ENCODE measurements around the gene HMGN4. TPM values are rescaled to one million over a fixed set of nuclear protein-coding genes. Genes with fewer than 3 reads are reported as not detected.

Gene HMGN4
- total and polyA plus RNA-seq, 5 donors from 2014 or later: 59.5 to 214 (median 183) TPM

GRCh38 chr6:26553264-26553634 lies 15.1 kb downstream of the HMGN4 start:
- Mint-ChIP-seq H3K27me3 (peaks cover 28% of the 10 kb centered on the region), H3K4me3 (no peak overlapping the region), H3K4me1 (peaks cover 3 to 27% (median 19%) of the 10 kb centered on the region in 4 donors), H3K36me3 (no peaks in the 10 kb centered on the region), H3K27ac (no peak overlapping the region), H3K9me3 (peaks cover 0 to 4% (median 0%) of the 10 kb centered on the region in 7 donors)
- Histone ChIP-seq H3K9me3 (ENCODE audit: control insufficient read depth in 2 of 2, low read length in 2 of 2) (no peaks in the 10 kb centered on the region), H3K27me3 (ENCODE audit: control insufficient read depth, insufficient read depth, low read length) (no peaks in the 10 kb centered on the region), H3K4me3 (ENCODE audit: low read depth, low read length) (peak overlapping the region; percentile 96), H3K36me3 (ENCODE audit: control insufficient read depth, insufficient read depth, low read length) (no peaks in the 10 kb centered on the region), H3K4me1 (ENCODE audit: control insufficient read depth, insufficient read depth, low read length, poor library complexity, severe bottlenecking) (peaks cover 20% of the 10 kb centered on the region), H3K27ac (ENCODE audit: insufficient read depth, low read length, poor library complexity, severe bottlenecking) (no peak overlapping the region)
- peak; percentile 55 to 82 (median 80) for DNase-seq
- peak; percentile 52 to 57 for ATAC-seq (ENCODE audit: low read depth in 2 of 2)

GRCh38 chr6:26553635-26554446 lies 15.7 kb downstream of the HMGN4 start:
- peak; percentile 67 to 85 (median 84) for DNase-seq
- Mint-ChIP-seq H3K27ac (no peak overlapping the region), H3K36me3 (no peaks in the 10 kb centered on the region), H3K4me1 (peaks cover 3 to 27% (median 19%) of the 10 kb centered on the region in 4 donors), H3K4me3 (no peak overlapping the region), H3K9me3 (peaks cover 0 to 4% (median 0%) of the 10 kb centered on the region in 7 donors), H3K27me3 (peaks cover 29% of the 10 kb centered on the region)
- ATAC-seq (ENCODE audit: low read depth in 2 of 2): peak; percentile 44 to 59
- H3K27me3 ChIP-seq (ENCODE audit: control insufficient read depth, insufficient read depth, low read length): no peaks in the 10 kb centered on the region
- H3K27ac ChIP-seq (ENCODE audit: insufficient read depth, low read length, poor library complexity, severe bottlenecking): peak overlapping the region; percentile 47
- H3K9me3 ChIP-seq (ENCODE audit: control insufficient read depth in 2 of 2, low read length in 2 of 2): no peaks in the 10 kb centered on the region
- H3K4me1 ChIP-seq (ENCODE audit: control insufficient read depth, insufficient read depth, low read length, poor library complexity, severe bottlenecking): peaks cover 20% of the 10 kb centered on the region
- H3K4me3 ChIP-seq (ENCODE audit: low read depth, low read length): peak overlapping the region; percentile 96
- no peaks in the 10 kb centered on the region for H3K36me3 ChIP-seq (ENCODE audit: control insufficient read depth, insufficient read depth, low read length)

GRCh38 chr6:26554447-26554696 lies 16.2 kb downstream of the HMGN4 start:
- Mint-ChIP-seq H3K9me3 (peaks cover 0 to 4% (median 0%) of the 10 kb centered on the region in 7 donors), H3K27ac (peak overlapping the region in 1 of 3 donors; percentile 86), H3K36me3 (no peaks in the 10 kb centered on the region), H3K27me3 (peaks cover 29% of the 10 kb centered on the region), H3K4me3 (no peak overlapping the region), H3K4me1 (peaks cover 3 to 27% (median 19%) of the 10 kb centered on the region in 4 donors)
- DNase-seq (no peak), ATAC-seq (ENCODE audit: low read depth in 2 of 2) (no peak)
- Histone ChIP-seq H3K27ac (ENCODE audit: insufficient read depth, low read length, poor library complexity, severe bottlenecking) (peak overlapping the region; percentile 24), H3K27me3 (ENCODE audit: control insufficient read depth, insufficient read depth, low read length) (no peaks in the 10 kb centered on the region), H3K36me3 (ENCODE audit: control insufficient read depth, insufficient read depth, low read length) (no peaks in the 10 kb centered on the region), H3K9me3 (ENCODE audit: control insufficient read depth in 2 of 2, low read length in 2 of 2) (no peaks in the 10 kb centered on the region), H3K4me3 (ENCODE audit: low read depth, low read length) (peak overlapping the region; percentile 96), H3K4me1 (ENCODE audit: control insufficient read depth, insufficient read depth, low read length, poor library complexity, severe bottlenecking) (peaks cover 20% of the 10 kb centered on the region)

- Mint-ChIP-seq H3K9me3 (peaks cover 0 to 4% (median 0%) of the 10 kb centered on the region in 7 donors), H3K36me3 (no peaks in the 10 kb centered on the region), H3K27me3 (peaks cover 29% of the 10 kb centered on the region), H3K27ac (peak overlapping the region in 1 of 3 donors; percentile 86), H3K4me3 (peak overlapping the region in 2 of 4 donors; percentile 44 to 61), H3K4me1 (peaks cover 3 to 27% (median 19%) of the 10 kb centered on the region in 4 donors)
- DNase-seq (peak; percentile 30 to 74 (median 67)), ATAC-seq (ENCODE audit: low read depth in 2 of 2) (peak; percentile 44 to 51)
- peak overlapping the region; percentile 24 for H3K27ac ChIP-seq (ENCODE audit: insufficient read depth, low read length, poor library complexity, severe bottlenecking)
- peak overlapping the region; percentile 96 for H3K4me3 ChIP-seq (ENCODE audit: low read depth, low read length)
- no peaks in the 10 kb centered on the region for H3K36me3 ChIP-seq (ENCODE audit: control insufficient read depth, insufficient read depth, low read length)
- H3K4me1 ChIP-seq (ENCODE audit: control insufficient read depth, insufficient read depth, low read length, poor library complexity, severe bottlenecking): peaks cover 19% of the 10 kb centered on the region
- H3K27me3 ChIP-seq (ENCODE audit: control insufficient read depth, insufficient read depth, low read length): no peaks in the 10 kb centered on the region
- no peaks in the 10 kb centered on the region for H3K9me3 ChIP-seq (ENCODE audit: control insufficient read depth in 2 of 2, low read length in 2 of 2)
Measured at GRCh38 chr6:26554697-26555504, 16.7 kb downstream of the HMGN4 start.

GRCh38 chr6:26555505-26556262 lies 17.5 kb downstream of the HMGN4 start:
- Histone ChIP-seq H3K27me3 (ENCODE audit: control insufficient read depth, insufficient read depth, low read length) (no peaks in the 10 kb centered on the region), H3K9me3 (ENCODE audit: control insufficient read depth in 2 of 2, low read length in 2 of 2) (no peaks in the 10 kb centered on the region), H3K4me3 (ENCODE audit: low read depth, low read length) (peak overlapping the region; percentile 96), H3K36me3 (ENCODE audit: control insufficient read depth, insufficient read depth, low read length) (no peaks in the 10 kb centered on the region), H3K27ac (ENCODE audit: insufficient read depth, low read length, poor library complexity, severe bottlenecking) (no peak overlapping the region), H3K4me1 (ENCODE audit: control insufficient read depth, insufficient read depth, low read length, poor library complexity, severe bottlenecking) (peaks cover 13% of the 10 kb centered on the region)
- no peak for ATAC-seq (ENCODE audit: low read depth in 2 of 2)
- peak overlapping the region in 3 of 4 donors; percentile 16 to 61 (median 44) for H3K4me3 Mint-ChIP-seq
- H3K27me3 Mint-ChIP-seq: peaks cover 29% of the 10 kb centered on the region
- no peaks in the 10 kb centered on the region for H3K36me3 Mint-ChIP-seq
- peaks cover 0 to 4% (median 0%) of the 10 kb centered on the region in 7 donors for H3K9me3 Mint-ChIP-seq
- peak overlapping the region; percentile 21 to 79 (median 72) for H3K27ac Mint-ChIP-seq
- peaks cover 3 to 27% (median 16%) of the 10 kb centered on the region in 4 donors for H3K4me1 Mint-ChIP-seq
- no peak for DNase-seq

- peaks cover 34% of the 10 kb centered on the region for H3K27me3 Mint-ChIP-seq
Measured at GRCh38 chr6:26556263-26557070, 18.3 kb downstream of the HMGN4 start.

More at GRCh38 chr6:26556263-26557070, 18.3 kb downstream of the HMGN4 start:
- no peak overlapping the region for H3K27ac ChIP-seq (ENCODE audit: insufficient read depth, low read length, poor library complexity, severe bottlenecking)
- no peaks in the 10 kb centered on the region for H3K27me3 ChIP-seq (ENCODE audit: control insufficient read depth, insufficient read depth, low read length)
- H3K9me3 ChIP-seq (ENCODE audit: control insufficient read depth in 2 of 2, low read length in 2 of 2): no peaks in the 10 kb centered on the region
- H3K27ac Mint-ChIP-seq: peak overlapping the region in 2 of 3 donors; percentile 72 to 79
- ATAC-seq (ENCODE audit: low read depth in 2 of 2): no peak
- peak in 2 of 3 donors; percentile 30 to 35 for DNase-seq
- H3K4me1 Mint-ChIP-seq: peaks cover 1 to 21% (median 13%) of the 10 kb centered on the region in 4 donors
- H3K9me3 Mint-ChIP-seq: peaks cover 0 to 4% (median 0%) of the 10 kb centered on the region in 7 donors
- H3K4me3 Mint-ChIP-seq: peak overlapping the region in 3 of 4 donors; percentile 16 to 64 (median 49)
- no peaks in the 10 kb centered on the region for H3K36me3 ChIP-seq (ENCODE audit: control insufficient read depth, insufficient read depth, low read length)
- no peak overlapping the region for H3K4me3 ChIP-seq (ENCODE audit: low read depth, low read length)
- peaks cover 10% of the 10 kb centered on the region for H3K4me1 ChIP-seq (ENCODE audit: control insufficient read depth, insufficient read depth, low read length, poor library complexity, severe bottlenecking)
- no peaks in the 10 kb centered on the region for H3K36me3 Mint-ChIP-seq

All from CD4-positive, CD25-positive, alpha-beta regulatory T cell (primary cell).